ENCODE data around the gene MAGI2.

The MAGI2 gene

GRCh38 chr7:78900806-78901205, 552.7 kb downstream of the MAGI2 start:
- DNase-seq: no peak

- no peak for DNase-seq
Observed at GRCh38 chr7:78895393-78895792, 558.1 kb downstream of the MAGI2 start.

- no peak for DNase-seq
Observed at GRCh38 chr7:78879206-78879605, 574.3 kb downstream of the MAGI2 start.

GRCh38 chr7:78873117-78873516, 580.4 kb downstream of the MAGI2 start:
- no peak for DNase-seq

- no peak for DNase-seq
Observed at GRCh38 chr7:78864339-78864738, 589.1 kb downstream of the MAGI2 start.

GRCh38 chr7:78863281-78863680, 590.2 kb downstream of the MAGI2 start:
- DNase-seq: no peak

GRCh38 chr7:78862411-78862900, 591.0 kb downstream of the MAGI2 start:
- no peak for DNase-seq

- no peak for DNase-seq
Observed at GRCh38 chr7:78852951-78853350, 600.5 kb downstream of the MAGI2 start.

GRCh38 chr7:78850093-78850740, 603.2 kb downstream of the MAGI2 start:
- no peak for DNase-seq

GRCh38 chr7:78845155-78845554, 608.3 kb downstream of the MAGI2 start:
- DNase-seq: no peak

- no peak for DNase-seq
Observed at GRCh38 chr7:78842068-78842467, 611.4 kb downstream of the MAGI2 start.

- DNase-seq: no peak
Observed at GRCh38 chr7:78835897-78836296, 617.6 kb downstream of the MAGI2 start.

- no peak for DNase-seq
Observed at GRCh38 chr7:78828317-78828716, 625.1 kb downstream of the MAGI2 start.

- no peak for DNase-seq
Observed at GRCh38 chr7:78803501-78804127, 649.9 kb downstream of the MAGI2 start.

- DNase-seq: no peak
Observed at GRCh38 chr7:78794101-78794500, 659.4 kb downstream of the MAGI2 start.

GRCh38 chr7:78792624-78793023, 660.8 kb downstream of the MAGI2 start:
- DNase-seq: no peak

GRCh38 chr7:78792006-78792405, 661.5 kb downstream of the MAGI2 start:
- DNase-seq: no peak

- no peak for DNase-seq
Observed at GRCh38 chr7:78788464-78788863, 665.0 kb downstream of the MAGI2 start.

GRCh38 chr7:78787854-78788253, 665.6 kb downstream of the MAGI2 start:
- no peak for DNase-seq

GRCh38 chr7:78786055-78786454, 667.4 kb downstream of the MAGI2 start:
- no peak for DNase-seq

- no peak for DNase-seq
Observed at GRCh38 chr7:78783179-78783962, 670.1 kb downstream of the MAGI2 start.

- DNase-seq: no peak
Observed at GRCh38 chr7:78780560-78780959, 672.9 kb downstream of the MAGI2 start.

GRCh38 chr7:78779788-78780187, 673.7 kb downstream of the MAGI2 start:
- DNase-seq: no peak

- DNase-seq: no peak
Observed at GRCh38 chr7:78777829-78778228, 675.6 kb downstream of the MAGI2 start.
